Karpas-422 (cell line): ENCODE results near the gene PCDHB11. TPM values are rescaled to one million over a fixed set of nuclear protein-coding genes. Genes with fewer than 3 reads are reported as not detected.
"Not testable (repeated sequence)": the region's sequence is repeated elsewhere in the genome, so short reads cannot be mapped to it uniquely, and the experiment has no call there.

Experiments used
- DNase-seq: peaks from one replicate; pipeline ENCODE4 v3.0.0-alpha.2; 2015
- H2AFZ ChIP-seq: fragments of 200-600 bp; sonication (generic); 2 replicates; pipeline ENCODE4 v1.6.1; 2014; ENCODE audit warnings: antibody characterized with exemption, low read length, mixed read lengths
- H3K27ac ChIP-seq: fragments of 200-600 bp; sonication (generic); 2 replicates; pipeline ENCODE4 v1.5.1; 2014; ENCODE audit warnings: mild to moderate bottlenecking, low read length, moderate library complexity
- H3K27me3 ChIP-seq: fragments of 200-600 bp; sonication (generic); 2 replicates; pipeline ENCODE4 v1.6.1; 2014; ENCODE audit warnings: low read length, mixed read lengths
- H3K36me3 ChIP-seq: fragments of 200-600 bp; sonication (generic); 2 replicates; pipeline ENCODE4 v1.6.1; 2014; ENCODE audit warnings: low read length, mixed read lengths; ENCODE audit not compliant: insufficient read depth
- H3K4me1 ChIP-seq: fragments of 200-600 bp; sonication (generic); 2 replicates; pipeline ENCODE4 v1.6.1; 2014; ENCODE audit warnings: mild to moderate bottlenecking, low read length, mixed read lengths
- H3K4me2 ChIP-seq: fragments of 200-600 bp; sonication (generic); 2 replicates; pipeline ENCODE4 v1.6.1; 2014; ENCODE audit warnings: low read length, low read depth, mild to moderate bottlenecking; ENCODE audit not compliant: poor library complexity, severe bottlenecking
- H3K4me3 ChIP-seq: fragments of 200-600 bp; sonication (generic); 2 replicates; pipeline ENCODE4 v1.5.1; 2014; ENCODE audit warnings: mild to moderate bottlenecking, antibody characterized with exemption, low read length, mixed read lengths
- H3K79me2 ChIP-seq: fragments of 200-600 bp; sonication (generic); 2 replicates; pipeline ENCODE4 v1.6.1; 2014; ENCODE audit warnings: mild to moderate bottlenecking, low read length, mixed read lengths
- H3K9ac ChIP-seq: fragments of 200-600 bp; sonication (generic); 2 replicates; pipeline ENCODE4 v1.6.0; 2014; ENCODE audit warnings: low read length
- H3K9me2 ChIP-seq: fragments of 200-600 bp; sonication (generic), shearing (Covaris generic); replicated peaks from 2 replicates; pipeline ENCODE4 v1.6.0; 2014; ENCODE audit warnings: mild to moderate bottlenecking, low read length, moderate library complexity; ENCODE audit not compliant: insufficient read depth
- H3K9me3 ChIP-seq: fragments of 300-700, 200-600 bp; sonication (generic); 2 replicates; pipeline ENCODE4 v1.6.1; 2014; ENCODE audit warnings: low read length, mixed read lengths
- H4K20me1 ChIP-seq: fragments of 200-600 bp; sonication (generic); 2 replicates; pipeline ENCODE4 v1.6.1; 2014; ENCODE audit warnings: mild to moderate bottlenecking, antibody characterized with exemption, low read length, low read depth; ENCODE audit not compliant: insufficient read depth
- total RNA-seq: library from RNA; depleted of rRNA; stranded (reverse); fragments of >200 nt; shearing (Covaris generic); gene quantifications from 2 replicates; pipeline ENCODE4 v1.2.3, GENCODE V29; 2014; ENCODE audit warnings: low replicate concordance; rRNA removed

The PCDHB11 gene
- total RNA-seq, 1 experiment from 2014 or later: not detected

DNA sequence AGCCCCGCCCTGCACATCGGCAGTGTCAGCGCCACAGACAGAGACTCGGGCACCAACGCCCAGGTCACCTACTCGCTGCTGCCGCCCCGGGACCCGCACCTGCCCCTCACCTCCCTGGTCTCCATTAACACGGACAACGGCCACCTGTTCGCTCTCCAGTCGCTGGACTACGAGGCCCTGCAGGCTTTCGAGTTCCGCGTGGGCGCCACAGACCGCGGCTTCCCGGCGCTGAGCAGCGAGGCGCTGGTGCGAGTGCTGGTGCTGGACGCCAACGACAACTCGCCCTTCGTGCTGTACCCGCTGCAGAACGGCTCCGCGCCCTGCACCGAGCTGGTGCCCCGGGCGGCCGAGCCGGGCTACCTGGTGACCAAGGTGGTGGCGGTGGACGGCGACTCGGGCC lies 47.5 kb downstream of the PCDHB11 start:
- H3K9ac ChIP-seq, H2AFZ ChIP-seq, DNase-seq, H3K9me2 ChIP-seq, H3K27me3 ChIP-seq, H3K4me1 ChIP-seq, H3K79me2 ChIP-seq, H4K20me1 ChIP-seq, H3K4me3 ChIP-seq, H3K27ac ChIP-seq, H3K36me3 ChIP-seq, H3K4me2 ChIP-seq: not testable (repeated sequence)
- H3K9me3 ChIP-seq: peaks cover 30% of the 10 kb centered on the region

DNA sequence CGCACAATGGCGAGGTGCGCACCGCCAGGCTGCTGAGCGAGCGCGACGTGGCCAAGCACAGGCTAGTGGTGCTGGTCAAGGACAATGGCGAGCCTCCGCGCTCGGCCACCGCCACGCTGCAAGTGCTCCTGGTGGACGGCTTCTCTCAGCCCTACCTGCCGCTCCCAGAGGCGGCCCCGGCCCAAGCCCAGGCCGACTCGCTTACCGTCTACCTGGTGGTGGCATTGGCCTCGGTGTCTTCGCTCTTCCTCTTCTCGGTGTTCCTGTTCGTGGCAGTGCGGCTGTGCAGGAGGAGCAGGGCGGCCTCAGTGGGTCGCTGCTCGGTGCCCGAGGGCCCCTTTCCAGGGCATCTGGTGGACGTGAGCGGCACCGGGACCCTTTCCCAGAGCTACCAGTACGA lies 48.0 kb downstream of the PCDHB11 start:
- not testable (repeated sequence) for H4K20me1 ChIP-seq, H3K9me2 ChIP-seq, H3K4me1 ChIP-seq, H3K27me3 ChIP-seq, H3K36me3 ChIP-seq, DNase-seq, H3K4me3 ChIP-seq, H3K79me2 ChIP-seq, H2AFZ ChIP-seq, H3K27ac ChIP-seq, H3K4me2 ChIP-seq, H3K9ac ChIP-seq
- peaks cover 31% of the 10 kb centered on the region for H3K9me3 ChIP-seq

DNA sequence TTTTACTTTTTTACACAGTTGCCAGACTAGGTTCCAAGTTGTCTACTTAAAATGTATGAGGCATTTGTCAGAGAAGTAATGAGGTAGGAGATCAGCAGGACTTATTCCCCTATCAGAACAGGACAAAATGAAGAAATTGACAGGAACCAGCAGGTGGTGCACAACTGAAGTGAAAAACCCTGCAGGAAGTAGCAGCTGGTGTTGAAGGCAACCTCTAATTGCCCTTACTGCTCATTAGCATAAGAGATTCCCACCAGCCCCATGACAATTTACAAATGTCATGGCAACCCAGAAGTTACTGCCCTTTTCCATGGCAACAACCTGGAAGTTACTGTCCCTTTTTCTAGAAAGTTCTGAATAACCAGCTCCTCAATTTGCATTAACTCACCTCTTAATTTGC lies 51.1 kb downstream of the PCDHB11 start:
- peaks cover 40% of the 10 kb centered on the region for H3K9me3 ChIP-seq
- H3K79me2 ChIP-seq: no peaks in the 10 kb centered on the region
- no peaks in the 10 kb centered on the region for H3K27me3 ChIP-seq
- H3K4me2 ChIP-seq: no peak overlapping the region
- no peak overlapping the region for H3K27ac ChIP-seq
- no peak overlapping the region for H3K9ac ChIP-seq
- H3K9me2 ChIP-seq: no peaks in the 10 kb centered on the region
- no peaks in the 10 kb centered on the region for H4K20me1 ChIP-seq
- H3K4me3 ChIP-seq: no peak overlapping the region
- H2AFZ ChIP-seq: no peak overlapping the region
- no peaks in the 10 kb centered on the region for H3K36me3 ChIP-seq
- no peak for DNase-seq
- H3K4me1 ChIP-seq: no peaks in the 10 kb centered on the region

Other genes starting within 250 kb of the PCDHB11 start
- gene PCDHAC2, start 233.2 kb upstream of the PCDHB11 start, total RNA-seq: not detected in 2 replicates
- gene PCDHB1, start 148.3 kb upstream of the PCDHB11 start, total RNA-seq: not detected in 2 replicates
- not detected in 2 replicates for gene PCDHB2, start 105.0 kb upstream of the PCDHB11 start, total RNA-seq
- not detected in 2 replicates for gene PCDHB3, start 99.2 kb upstream of the PCDHB11 start, total RNA-seq
- gene PCDHB4, start 77.8 kb upstream of the PCDHB11 start, total RNA-seq: not detected in 2 replicates
- not detected in 2 replicates for gene PCDHB5, start 64.4 kb upstream of the PCDHB11 start, total RNA-seq
- gene PCDHB6, start 49.6 kb upstream of the PCDHB11 start, total RNA-seq: not detected in 2 replicates
- gene PCDHB7, start 27.0 kb upstream of the PCDHB11 start, total RNA-seq: not detected in 2 replicates
- gene PCDHB8, start 21.8 kb upstream of the PCDHB11 start, total RNA-seq: not detected in 2 replicates
- gene PCDHB16, start 17.2 kb upstream of the PCDHB11 start, total RNA-seq: 0.04 and 0.54 TPM in 2 replicates
- gene PCDHB9, start 12.5 kb upstream of the PCDHB11 start, total RNA-seq: 0.11 and 0.29 TPM in 2 replicates
- 0.11 TPM in 1 of 2 replicates, not detected in the other for gene PCDHB10, start 7.3 kb upstream of the PCDHB11 start, total RNA-seq
- gene PCDHB12, start 9.1 kb downstream of the PCDHB11 start, total RNA-seq: not detected in 2 replicates
- 0.19 and 0.69 TPM in 2 replicates for gene PCDHB13, start 14.3 kb downstream of the PCDHB11 start, total RNA-seq
- gene PCDHB14, start 23.7 kb downstream of the PCDHB11 start, total RNA-seq: 0.48 and 0.90 TPM in 2 replicates
- gene PCDHB15, start 45.8 kb downstream of the PCDHB11 start, total RNA-seq: 0.25 TPM in 1 of 2 replicates, not detected in the other
- gene SLC25A2, start 104.4 kb downstream of the PCDHB11 start, total RNA-seq: 0.65 and 0.82 TPM in 2 replicates
- gene TAF7, start 121.2 kb downstream of the PCDHB11 start, total RNA-seq: 70.0 and 85.9 TPM in 2 replicates
- gene PCDHGA1, start 130.9 kb downstream of the PCDHB11 start, total RNA-seq: 0.48 and 1.2 TPM in 2 replicates
- gene PCDHGA2, start 139.1 kb downstream of the PCDHB11 start, total RNA-seq: 0.04 TPM in 1 of 2 replicates, not detected in the other
- gene PCDHGA3, start 144.2 kb downstream of the PCDHB11 start, total RNA-seq: not detected in 2 replicates
- 14.0 and 15.3 TPM in 2 replicates for gene PCDHGB1, start 150.5 kb downstream of the PCDHB11 start, total RNA-seq
- 11.1 and 13.5 TPM in 2 replicates for gene PCDHGA4, start 155.4 kb downstream of the PCDHB11 start, total RNA-seq
- 9.8 and 11.5 TPM in 2 replicates for gene PCDHGB2, start 160.4 kb downstream of the PCDHB11 start, total RNA-seq
- gene PCDHGA5, start 164.5 kb downstream of the PCDHB11 start, total RNA-seq: 8.8 and 9.7 TPM in 2 replicates
- gene PCDHGB3, start 170.6 kb downstream of the PCDHB11 start, total RNA-seq: 19.5 and 22.7 TPM in 2 replicates
- gene PCDHGA6, start 174.3 kb downstream of the PCDHB11 start, total RNA-seq: 10.9 and 14.5 TPM in 2 replicates
- gene PCDHGA7, start 183.1 kb downstream of the PCDHB11 start, total RNA-seq: 8.4 and 11.5 TPM in 2 replicates
- gene PCDHGB4, start 188.1 kb downstream of the PCDHB11 start, total RNA-seq: 6.3 and 10.0 TPM in 2 replicates
- gene PCDHGA8, start 193.0 kb downstream of the PCDHB11 start, total RNA-seq: 8.8 and 9.6 TPM in 2 replicates
- 17.0 and 26.4 TPM in 2 replicates for gene PCDHGB5, start 198.3 kb downstream of the PCDHB11 start, total RNA-seq
- 13.0 and 15.7 TPM in 2 replicates for gene PCDHGA9, start 203.2 kb downstream of the PCDHB11 start, total RNA-seq
- gene PCDHGB6, start 208.4 kb downstream of the PCDHB11 start, total RNA-seq: 5.5 and 8.8 TPM in 2 replicates
- 8.5 and 11.2 TPM in 2 replicates for gene PCDHGA10, start 213.4 kb downstream of the PCDHB11 start, total RNA-seq
- 6.3 and 10.4 TPM in 2 replicates for gene PCDHGB7, start 218.1 kb downstream of the PCDHB11 start, total RNA-seq
- gene PCDHGA11, start 221.4 kb downstream of the PCDHB11 start, total RNA-seq: 9.3 and 10.4 TPM in 2 replicates
- 6.6 and 7.8 TPM in 2 replicates for gene PCDHGA12, start 230.9 kb downstream of the PCDHB11 start, total RNA-seq